PC-9 (cell line): Measurements from ENCODE around the gene ANKS1B. TPM values are rescaled to one million over a fixed set of nuclear protein-coding genes. Genes with fewer than 3 reads are reported as not detected.
"Not testable (repeated sequence)": the region's sequence is repeated elsewhere in the genome, so short reads cannot be mapped to it uniquely, and the experiment has no call there.

Experiments used
- BruUV-seq: library from RNA; stranded (reverse); fragments of 400-500 nt; replicated peaks from 2 replicates; lab custom pipeline; 2021; lab: Mats Ljungman, UMichigan
- CTCF ChIA-PET: fragments of 300-600 bp; sonication (Branson Sonifier 250); formaldehyde crosslinking; loops from one replicate; lab custom pipeline; 2022; ENCODE audit warnings: antibody characterized with exemption; lab: Charles Lee
- POLR2A ChIA-PET: fragments of 300-600 bp; sonication (Branson Sonifier 250); formaldehyde crosslinking; loops from one replicate; lab custom pipeline; 2022; ENCODE audit warnings: antibody characterized with exemption; ENCODE audit not compliant: unreplicated experiment; lab: Charles Lee
- DNase-seq, 2 experiments: peaks; one replicate each; pipeline versions ENCODE4 v3.0.0 to v3.0.0-alpha.2; 2015 to 2022; ENCODE audit warnings: mixed read lengths in 1 of 2
- H2AFZ ChIP-seq: fragments of 200-600 bp; sonication (generic); 2 replicates; pipeline ENCODE4 v1.8.1; 2017; ENCODE audit warnings: antibody characterized with exemption
- H3F3A ChIP-seq: fragments of 200-600 bp; sonication (generic); 2 replicates; pipeline ENCODE4 v1.8.1; 2017; ENCODE audit warnings: antibody characterized with exemption, mild to moderate bottlenecking, low read depth; ENCODE audit not compliant: insufficient read depth
- H3K27ac ChIP-seq: fragments of 200-600 bp; sonication (generic); 2 replicates; pipeline ENCODE4 v1.6.1; 2016; ENCODE audit warnings: mixed run types
- H3K27me3 ChIP-seq: fragments of 200-600 bp; sonication (generic); 2 replicates; pipeline ENCODE4 v1.6.1; 2016; ENCODE audit warnings: low read depth, mixed run types; ENCODE audit not compliant: insufficient read depth
- H3K36me3 ChIP-seq: fragments of 200-600 bp; sonication (generic); 2 replicates; pipeline ENCODE4 v1.6.1; 2016; ENCODE audit warnings: low read depth, mixed run types
- H3K4me1 ChIP-seq: fragments of 200-600 bp; sonication (generic); replicated peaks from 2 replicates; pipeline ENCODE4 v1.6.1; 2016; ENCODE audit warnings: mixed run types; ENCODE audit not compliant: insufficient read depth
- H3K4me2 ChIP-seq: fragments of 200-600 bp; sonication (generic); 2 replicates; pipeline ENCODE4 v1.6.1; 2017; ENCODE audit warnings: mixed run types
- H3K4me3 ChIP-seq: fragments of 200-600 bp; sonication (generic); 2 replicates; pipeline ENCODE4 v1.6.1; 2016; ENCODE audit warnings: mixed run types
- H3K79me2 ChIP-seq: fragments of 200-600 bp; sonication (generic); 2 replicates; pipeline ENCODE4 v1.6.1; 2017; ENCODE audit warnings: low read depth, mixed run types
- H3K9me2 ChIP-seq: fragments of 200-600 bp; sonication (generic); 2 replicates; pipeline ENCODE4 v1.8.1; 2017; ENCODE audit warnings: mild to moderate bottlenecking; ENCODE audit not compliant: insufficient read depth
- H3K9me3 ChIP-seq: fragments of 200-600 bp; sonication (generic); 2 replicates; pipeline ENCODE4 v1.8.1; 2016; ENCODE audit warnings: low read depth; ENCODE audit not compliant: insufficient read depth
- H4K20me1 ChIP-seq: fragments of 200-600 bp; sonication (generic); 2 replicates; pipeline ENCODE4 v1.8.1; 2017; ENCODE audit not compliant: insufficient read depth
- CTCF ChIP-seq: fragments of 200-600 bp; sonication (generic); conservative IDR thresholded peaks from 2 replicates; pipeline ENCODE4 v1.6.1; 2017; ENCODE audit warnings: mixed run types, antibody characterized with exemption, mild to moderate bottlenecking, moderate library complexity
- EZH2 ChIP-seq: fragments of 200-600 bp; sonication (generic); IDR thresholded peaks from 2 replicates; pipeline ENCODE4 v1.8.0; 2017; ENCODE audit warnings: antibody characterized with exemption, low read depth
- intact Hi-C: fragments of 100-400 bp; cut with micrococcal nuclease; formaldehyde crosslinking; loops from one replicate; pipeline ENCODE4 v1.10.0; 2022; ENCODE audit not compliant: unreplicated experiment
- total RNA-seq: library from RNA; stranded (reverse); gene quantifications from 2 replicates; pipeline ENCODE4 v1.2.3, GENCODE V29; 2021

Gene ANKS1B
- total RNA-seq, 1 experiment from 2014 or later, result not detected

GRCh38 chr12:98840325-98840724 lies 1144.4 kb downstream of the ANKS1B start:
- Histone ChIP-seq H2AFZ (no peak overlapping the region), H3K27me3 (peaks cover 33% of the 10 kb centered on the region), H3K9me2 (no peaks in the 10 kb centered on the region), H3F3A (no peaks in the 10 kb centered on the region), H3K79me2 (no peaks in the 10 kb centered on the region), H4K20me1 (no peaks in the 10 kb centered on the region), H3K4me2 (no peak overlapping the region), H3K9me3 (no peaks in the 10 kb centered on the region), H3K36me3 (no peaks in the 10 kb centered on the region), H3K4me1 (no peaks in the 10 kb centered on the region), H3K4me3 (no peak overlapping the region), H3K27ac (no peak overlapping the region)
- intact Hi-C loops, result no loop called here
- no peak for TF ChIP-seq CTCF
- DNase-seq, result no peak
- no TSS peak for BruUV-seq
- POLR2A ChIA-PET, result no interaction called here
- CTCF ChIA-PET, result no interaction called here

- TF ChIP-seq EZH2, result no peak
- TF ChIP-seq CTCF, result peak; percentile 26; the same call in 1 of the 2 replicates
- H3K4me1 ChIP-seq, result no peaks in the 10 kb centered on the region
- ChIA-PET POLR2A (no interaction called here), CTCF (no interaction called here)
- peaks cover 29% of the 10 kb centered on the region for H3K27me3 ChIP-seq
- H3K4me2 ChIP-seq, result no peak overlapping the region
- intact Hi-C loops, result no loop called here
- H3K36me3 ChIP-seq, result no peaks in the 10 kb centered on the region
- H3K9me3 ChIP-seq, result no peaks in the 10 kb centered on the region
- no TSS peak for BruUV-seq
- H3F3A ChIP-seq, result no peaks in the 10 kb centered on the region
- no peak overlapping the region for H2AFZ ChIP-seq
- no peaks in the 10 kb centered on the region for H3K79me2 ChIP-seq
- no peaks in the 10 kb centered on the region for H4K20me1 ChIP-seq
- no peaks in the 10 kb centered on the region for H3K9me2 ChIP-seq
- no peak overlapping the region for H3K4me3 ChIP-seq
- no peak overlapping the region for H3K27ac ChIP-seq
- DNase-seq, result no peak
Measured at GRCh38 chr12:98838231-98838647, 1146.5 kb downstream of the ANKS1B start.

GRCh38 chr12:98837134-98837752 lies 1147.5 kb downstream of the ANKS1B start:
- H3F3A ChIP-seq, H3K4me1 ChIP-seq, H3K36me3 ChIP-seq, BruUV-seq, H3K4me3 ChIP-seq, H3K79me2 ChIP-seq, intact Hi-C loops, H3K4me2 ChIP-seq, H2AFZ ChIP-seq, CTCF ChIA-PET, H4K20me1 ChIP-seq, H3K27ac ChIP-seq, POLR2A ChIA-PET, H3K9me3 ChIP-seq, H3K9me2 ChIP-seq: not testable (repeated sequence)
- peak in 1 of 2 experiments; percentile 52 for DNase-seq
- peaks cover 38% of the 10 kb centered on the region for H3K27me3 ChIP-seq

GRCh38 chr12:98830657-98831056 lies 1154.1 kb downstream of the ANKS1B start:
- DNase-seq, result no peak
- Histone ChIP-seq H3K9me2 (no peaks in the 10 kb centered on the region), H3K4me3 (no peak overlapping the region), H3K9me3 (no peaks in the 10 kb centered on the region), H3K4me2 (no peak overlapping the region), H3K27ac (no peak overlapping the region), H3K36me3 (no peaks in the 10 kb centered on the region), H4K20me1 (no peaks in the 10 kb centered on the region), H3K27me3 (peaks cover 70% of the 10 kb centered on the region), H3F3A (no peaks in the 10 kb centered on the region), H3K4me1 (no peaks in the 10 kb centered on the region), H2AFZ (no peak overlapping the region), H3K79me2 (no peaks in the 10 kb centered on the region)
- POLR2A ChIA-PET, result no interaction called here
- no TSS peak for BruUV-seq
- TF ChIP-seq CTCF (no peak), EZH2 (no peak)
- intact Hi-C loops, result no loop called here
- CTCF ChIA-PET, result no interaction called here
